Ishikawa (cell line): Measurements from ENCODE around the gene HOXB1.

Experiments used
- NFIC ChIP-seq: IDR thresholded peaks from 2 replicates; pipeline ENCODE4 v1.6.1; 2012
- REST ChIP-seq: IDR thresholded peaks from 2 replicates; pipeline ENCODE4 v1.6.1; 2012; ENCODE audit warnings: low read depth, mild to moderate bottlenecking
- TEAD4 ChIP-seq: IDR thresholded peaks from 2 replicates; pipeline ENCODE4 v1.6.1; 2012
- YY1 ChIP-seq: IDR thresholded peaks from 2 replicates; pipeline ENCODE4 v1.6.1; 2012; ENCODE audit warnings: low read depth

GRCh38 chr17:48487221-48487620 is 43.6 kb downstream of the HOXB1 start:
- TF ChIP-seq NFIC = no peak
- no peak for TF ChIP-seq YY1
- TF ChIP-seq REST = no peak
- no peak for TF ChIP-seq TEAD4
